GM23338 (cell line): ENCODE data around the gene PRUNE2. TPM values are rescaled to one million over a fixed set of nuclear protein-coding genes. Genes with fewer than 3 reads are reported as not detected.

Experiments
- ATAC-seq: fragments of 200-7000 bp; cut with Tn5 transposase; 3 replicates; pipeline ENCODE4 v1.9.1; 2020
- DNase-seq: peaks from one replicate; pipeline ENCODE4 v3.0.0-alpha.2; 2015; ENCODE audit warnings: low spot score
- H2AFZ ChIP-seq: fragments of 200-600 bp; sonication (generic); 2 replicates; pipeline ENCODE4 v1.8.0; 2016; ENCODE audit warnings: antibody characterized with exemption, mild to moderate bottlenecking, moderate library complexity
- H3F3A ChIP-seq: fragments of 200-600 bp; sonication (generic); replicated peaks from 2 replicates; pipeline ENCODE4 v1.8.0; 2017; ENCODE audit warnings: antibody characterized with exemption, mixed run types, low read depth
- H3K27ac ChIP-seq: fragments of 200-600 bp; sonication (generic); 2 replicates; pipeline ENCODE4 v1.6.1; 2016; ENCODE audit warnings: low read depth
- H3K27me3 ChIP-seq: fragments of 200-600 bp; sonication (generic); 2 replicates; pipeline ENCODE4 v1.8.0; 2016; ENCODE audit warnings: mild to moderate bottlenecking, mixed run types, moderate library complexity; ENCODE audit not compliant: insufficient read depth
- H3K36me3 ChIP-seq: fragments of 200-600 bp; sonication (generic); 2 replicates; pipeline ENCODE4 v1.8.0; 2016; ENCODE audit warnings: mild to moderate bottlenecking; ENCODE audit not compliant: insufficient read depth
- H3K4me1 ChIP-seq: fragments of 200-600 bp; sonication (generic); 2 replicates; pipeline ENCODE4 v1.8.0; 2016; ENCODE audit warnings: mild to moderate bottlenecking, moderate library complexity; ENCODE audit not compliant: insufficient read depth
- H3K4me2 ChIP-seq: fragments of 200-600 bp; sonication (generic); 2 replicates; pipeline ENCODE4 v1.7.1; 2017; ENCODE audit warnings: mixed run types
- H3K4me3 ChIP-seq: fragments of 200-600 bp; sonication (generic); 2 replicates; pipeline ENCODE4 v1.6.1; 2016; ENCODE audit warnings: mixed run types
- H3K79me2 ChIP-seq: fragments of 200-600 bp; sonication (generic); replicated peaks from 2 replicates; pipeline ENCODE4 v1.8.0; 2017; ENCODE audit warnings: mild to moderate bottlenecking; ENCODE audit not compliant: insufficient read depth
- H3K9me2 ChIP-seq: fragments of 200-600 bp; sonication (generic); 2 replicates; pipeline ENCODE4 v1.8.0; 2017; ENCODE audit not compliant: insufficient read depth
- H4K20me1 ChIP-seq: fragments of 200-600 bp; sonication (generic); replicated peaks from 2 replicates; pipeline ENCODE4 v1.8.0; 2017; ENCODE audit warnings: mild to moderate bottlenecking; ENCODE audit not compliant: insufficient read depth
- H3K27ac Mint-ChIP-seq: 2 replicates; pipeline ENCODE4 v1.8.0; 2020; ENCODE audit warnings: inconsistent platforms, mild to moderate bottlenecking, moderate library complexity, mixed read lengths
- H3K27me3 Mint-ChIP-seq: 3 replicates; pipeline ENCODE4 v1.8.0; 2022; ENCODE audit warnings: low read depth, mild to moderate bottlenecking, moderate library complexity, mixed read lengths, inconsistent platforms; ENCODE audit not compliant: insufficient read depth, poor library complexity
- H3K36me3 Mint-ChIP-seq: 3 replicates; pipeline ENCODE4 v1.8.0; 2021; ENCODE audit warnings: low read depth, mild to moderate bottlenecking, inconsistent platforms, moderate library complexity, mixed read lengths
- H3K4me1 Mint-ChIP-seq: 3 replicates; pipeline ENCODE4 v1.8.0; 2020; ENCODE audit warnings: mild to moderate bottlenecking, inconsistent platforms, mixed read lengths
- H3K4me3 Mint-ChIP-seq: 3 replicates; pipeline ENCODE4 v1.8.0; 2021; ENCODE audit warnings: moderate library complexity, mild to moderate bottlenecking, inconsistent platforms, mixed read lengths
- H3K9me3 Mint-ChIP-seq: 3 replicates; pipeline ENCODE4 v1.8.0; 2020; ENCODE audit warnings: moderate library complexity, mild to moderate bottlenecking, inconsistent platforms, mixed read lengths
- CREB1 ChIP-seq: fragments of 250-450 bp; sonication (Bioruptor Pico); IDR thresholded peaks from 2 replicates; pipeline ENCODE4 v1.5.0; 2020; ENCODE audit warnings: low read depth, mild to moderate bottlenecking, moderate library complexity
- ETS1 ChIP-seq: IDR thresholded peaks from 2 replicates; pipeline ENCODE4 v1.6.1; 2016; ENCODE audit warnings: antibody characterized with exemption
- EZH2 ChIP-seq: fragments of 200-600 bp; sonication (generic); IDR thresholded peaks from one replicate; pipeline ENCODE4 v1.8.0; 2017; ENCODE audit warnings: antibody characterized with exemption, mild to moderate bottlenecking, low read depth; ENCODE audit not compliant: unreplicated experiment
- POLR2AphosphoS5 ChIP-seq: IDR thresholded peaks from 2 replicates; pipeline ENCODE4 v1.6.1; 2016; ENCODE audit warnings: antibody characterized with exemption, low read depth
- REST ChIP-seq: IDR thresholded peaks from one replicate; pipeline ENCODE4 v1.6.1; 2018; ENCODE audit warnings: antibody characterized with exemption; ENCODE audit not compliant: unreplicated experiment
- STAT1 ChIP-seq: IDR thresholded peaks from one replicate; pipeline ENCODE4 v1.6.1; 2016; ENCODE audit warnings: antibody characterized with exemption; ENCODE audit not compliant: unreplicated experiment
- ZNF114 ChIP-seq: fragments of 250-450 bp; sonication (Bioruptor Pico); IDR thresholded peaks from 2 replicates; pipeline ENCODE4 v1.5.0; 2020; ENCODE audit warnings: mild to moderate bottlenecking, moderate library complexity
- ZNF331 ChIP-seq: fragments of 250-450 bp; sonication (Bioruptor Pico); IDR thresholded peaks from 2 replicates; pipeline ENCODE4 v1.5.0; 2020; ENCODE audit warnings: low read depth, mild to moderate bottlenecking, moderate library complexity
- polyA plus RNA-seq: library from polyadenylated mRNA; unstranded; fragments of >200 nt; fragmentation: Nextera tagmentation; extraction: Ambion mirVana; gene quantifications from 2 replicates; pipeline ENCODE4 v1.2.1, GENCODE V29; 2016
- total RNA-seq: library from RNA; depleted of rRNA; stranded (reverse); fragments of >200 nt; shearing (Covaris generic); gene quantifications from 2 replicates; pipeline ENCODE4 v1.2.3, GENCODE V29; 2014

PRUNE2 gene
- total and polyA plus RNA-seq, 2 experiments from 2014 or later, result 10.6 to 26.5 TPM

GRCh38 chr9:76651119-76651705 is 254.7 kb downstream of the PRUNE2 start:
- no peaks in the 10 kb centered on the region for H3K79me2 ChIP-seq
- H3K27ac ChIP-seq, result peak overlapping the region; percentile 88
- H3K4me3 Mint-ChIP-seq, result peak overlapping the region; percentile 25; the same call in 1 of the 3 replicates
- no peak for DNase-seq
- peak overlapping the region; percentile 82; the same call in 1 of the 2 replicates for H3K27ac Mint-ChIP-seq
- TF ChIP-seq REST, result no peak
- no peaks in the 10 kb centered on the region for H3K9me3 Mint-ChIP-seq
- H3K4me1 Mint-ChIP-seq, result peaks cover 36% of the 10 kb centered on the region
- H3K36me3 Mint-ChIP-seq, result no peaks in the 10 kb centered on the region
- no peaks in the 10 kb centered on the region for H3K9me2 ChIP-seq
- no peaks in the 10 kb centered on the region for H4K20me1 ChIP-seq
- no peaks in the 10 kb centered on the region for H3F3A ChIP-seq
- H3K27me3 Mint-ChIP-seq, result no peaks in the 10 kb centered on the region
- H3K4me2 ChIP-seq, result peak overlapping the region; percentile 56
- H3K4me3 ChIP-seq, result no peak overlapping the region
- H3K4me1 ChIP-seq, result peaks cover 31% of the 10 kb centered on the region
- ATAC-seq, result no peak
- H3K36me3 ChIP-seq, result no peaks in the 10 kb centered on the region
- no peaks in the 10 kb centered on the region for H3K27me3 ChIP-seq
- H2AFZ ChIP-seq, result no peak overlapping the region

GRCh38 chr9:76650692-76651091 is 255.2 kb downstream of the PRUNE2 start:
- ATAC-seq, result peak; percentile 59
- peak; percentile 61 for DNase-seq
- Histone ChIP-seq H3K36me3 (no peaks in the 10 kb centered on the region), H3K27me3 (no peaks in the 10 kb centered on the region), H4K20me1 (no peaks in the 10 kb centered on the region), H3K4me2 (peak overlapping the region; percentile 56), H2AFZ (no peak overlapping the region), H3F3A (no peaks in the 10 kb centered on the region), H3K4me1 (peaks cover 31% of the 10 kb centered on the region), H3K4me3 (peak overlapping the region; percentile 17; the same call in 1 of the 2 replicates), H3K9me2 (no peaks in the 10 kb centered on the region), H3K27ac (peak overlapping the region; percentile 88), H3K79me2 (no peaks in the 10 kb centered on the region)
- H3K4me3 Mint-ChIP-seq, result peak overlapping the region; percentile 25; the same call in 1 of the 3 replicates
- H3K4me1 Mint-ChIP-seq, result peaks cover 36% of the 10 kb centered on the region
- peak overlapping the region; percentile 82 for H3K27ac Mint-ChIP-seq
- H3K36me3 Mint-ChIP-seq, result no peaks in the 10 kb centered on the region
- no peaks in the 10 kb centered on the region for H3K9me3 Mint-ChIP-seq
- no peaks in the 10 kb centered on the region for H3K27me3 Mint-ChIP-seq
- no peak for TF ChIP-seq ZNF331 (CRISPR knock-in tag)
- no peak for TF ChIP-seq CREB1
- TF ChIP-seq ZNF114, result no peak
- no peak for TF ChIP-seq ETS1
- no peak for TF ChIP-seq EZH2
- TF ChIP-seq REST, result no peak
- no peak for TF ChIP-seq STAT1
- no peak for TF ChIP-seq POLR2AphosphoS5
